Measurements from ENCODE around the gene NUDT5.
A peak's percentile ranks its signal among the peaks of the same experiment; 100 is the strongest.
"Not testable (repeated sequence)": the region's sequence is repeated elsewhere in the genome, so short reads cannot be mapped to it uniquely, and the experiment has no call there.

Gene NUDT5

DNA sequence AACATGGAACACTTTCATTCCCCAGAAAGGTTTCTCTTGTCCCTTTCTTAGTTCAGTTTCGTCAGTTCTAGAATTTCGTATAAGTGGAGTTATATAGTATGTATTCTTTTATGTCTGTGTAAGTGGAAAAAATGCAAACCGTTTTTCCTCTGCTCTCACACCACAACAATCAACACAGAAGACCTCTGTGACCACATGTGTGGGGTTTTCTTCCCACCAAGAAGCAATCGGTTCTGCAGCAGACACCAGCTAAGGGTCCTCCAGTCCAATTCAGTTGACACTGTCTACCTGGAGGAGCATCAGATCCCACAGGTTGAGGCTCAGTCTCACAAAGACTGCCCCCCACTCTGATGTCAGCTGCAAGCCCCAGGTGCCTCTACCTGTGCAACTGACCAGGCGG lies 6.5 kb upstream of the NUDT5 start:
- no peak for DNase-seq (ENCODE audit: low read depth)

DNA sequence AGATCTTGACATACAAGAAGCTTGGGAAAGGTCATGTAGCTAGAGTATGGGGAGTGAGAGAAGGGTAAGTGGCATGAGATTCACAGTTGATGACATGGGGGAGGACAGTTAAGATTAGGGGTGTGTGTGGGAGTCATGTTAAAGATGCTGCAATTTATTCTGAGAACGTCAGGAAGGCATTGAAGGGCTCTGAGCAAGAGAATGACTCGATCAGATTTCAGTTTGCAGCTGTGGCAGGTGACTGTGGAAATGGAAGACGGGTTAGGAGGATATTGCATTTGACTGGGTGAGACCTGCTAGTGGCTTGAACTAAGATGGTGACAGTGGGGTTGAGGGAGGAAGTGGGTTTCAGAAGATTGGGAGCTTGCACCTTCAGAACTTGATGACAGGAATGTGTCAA lies 5.9 kb upstream of the NUDT5 start:
- DNase-seq (ENCODE audit: low read depth): no peak

DNA sequence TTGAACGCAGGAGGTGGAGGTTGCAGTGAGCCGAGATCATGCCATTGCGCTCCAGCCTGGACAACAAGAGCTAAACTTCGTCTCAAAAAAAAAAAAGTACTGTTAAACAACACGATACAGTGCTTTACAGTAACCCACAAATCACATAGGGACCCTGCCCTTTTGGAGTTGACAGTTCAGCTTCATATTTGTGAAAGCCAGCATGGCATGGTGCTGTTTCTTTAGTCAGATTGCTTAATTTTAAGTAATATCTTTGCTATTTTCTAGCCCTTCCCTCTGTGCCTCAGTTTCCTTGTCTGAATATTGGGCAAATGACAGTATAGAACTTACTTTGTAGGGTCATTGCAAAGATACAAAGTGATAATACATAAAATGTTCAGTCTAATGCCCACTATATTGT lies 5.2 kb upstream of the NUDT5 start:
- DNase-seq (ENCODE audit: low read depth): no peak

GRCh38 chr10:12198156-12198555 lies 2.5 kb upstream of the NUDT5 start:
- no peak for DNase-seq (ENCODE audit: low read depth)

DNA sequence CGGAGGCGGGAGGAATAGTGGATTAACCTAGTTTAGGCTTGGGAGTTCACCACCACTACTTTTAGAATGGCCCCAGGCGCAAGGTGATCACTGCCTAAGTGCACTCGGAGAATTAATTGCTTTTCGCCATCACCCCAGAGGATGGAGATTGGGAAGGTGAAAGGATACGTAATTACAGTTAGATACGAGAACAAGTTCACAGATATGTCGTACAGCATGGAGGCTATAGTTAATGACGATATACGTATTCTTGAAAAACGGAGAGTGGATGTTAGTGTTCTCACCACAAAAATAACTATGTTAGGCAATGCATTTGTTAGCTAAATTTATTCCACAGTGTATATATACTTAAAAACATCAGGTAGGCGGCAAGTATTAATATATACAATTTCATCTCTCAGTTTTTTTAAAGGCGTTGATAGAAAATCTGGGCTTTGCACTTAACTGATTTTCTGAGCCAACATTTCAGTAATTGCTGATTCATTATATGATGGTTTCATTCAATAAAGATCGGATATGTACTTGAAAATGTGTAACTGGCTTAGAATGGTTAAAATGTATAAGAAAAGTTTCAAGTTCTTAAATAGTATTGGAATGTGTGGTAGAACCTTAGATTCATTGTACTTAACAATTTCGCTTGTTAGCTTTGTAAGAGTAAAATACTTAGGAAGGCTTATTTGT lies 980 bp upstream of the NUDT5 start:
- no peak for DNase-seq (ENCODE audit: low read depth)

DNA sequence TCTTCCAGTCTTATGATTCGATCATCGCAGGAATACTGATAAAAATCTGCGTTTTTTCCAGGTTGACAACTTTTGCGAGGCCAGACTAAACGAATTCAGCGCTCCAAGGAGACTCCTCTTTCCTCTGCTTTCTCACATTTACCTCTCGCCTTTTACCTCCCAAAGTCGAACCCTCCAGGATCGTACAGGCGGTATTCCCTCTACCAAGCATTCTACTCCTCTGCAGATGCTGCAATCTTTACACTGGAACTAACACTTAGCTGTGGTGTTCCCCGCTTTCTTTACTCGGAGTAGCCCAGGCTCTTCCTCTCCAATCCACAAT lies 449 bp downstream of the NUDT5 start:
- DNase-seq (ENCODE audit: low read depth): no peak

DNA sequence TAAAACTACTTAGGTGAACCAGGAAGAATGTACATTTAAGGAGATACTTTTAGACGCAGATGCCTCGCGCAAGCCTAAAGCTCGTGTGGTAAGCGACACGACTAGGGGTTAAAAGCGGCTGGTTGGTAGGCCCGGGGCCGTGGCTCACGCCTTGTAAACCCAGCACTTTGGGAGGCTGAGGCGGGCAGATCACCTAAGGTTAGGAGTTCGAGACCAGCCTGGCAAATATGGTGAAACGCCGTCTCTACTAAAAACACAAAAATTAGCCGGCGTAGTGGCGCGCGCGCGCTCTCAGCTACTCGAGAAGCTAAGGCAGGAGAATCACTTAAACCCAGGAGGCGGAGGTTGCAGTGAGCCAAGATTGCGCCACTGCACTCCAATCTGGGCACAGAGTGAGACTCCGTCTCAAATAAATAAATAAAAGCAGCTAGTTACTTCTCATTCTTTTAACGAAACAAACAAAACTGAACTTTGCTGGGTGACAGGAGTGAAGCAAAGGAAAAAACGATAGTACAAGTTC lies 879 bp downstream of the NUDT5 start:
- DNase-seq (ENCODE audit: low read depth): no peak

DNA sequence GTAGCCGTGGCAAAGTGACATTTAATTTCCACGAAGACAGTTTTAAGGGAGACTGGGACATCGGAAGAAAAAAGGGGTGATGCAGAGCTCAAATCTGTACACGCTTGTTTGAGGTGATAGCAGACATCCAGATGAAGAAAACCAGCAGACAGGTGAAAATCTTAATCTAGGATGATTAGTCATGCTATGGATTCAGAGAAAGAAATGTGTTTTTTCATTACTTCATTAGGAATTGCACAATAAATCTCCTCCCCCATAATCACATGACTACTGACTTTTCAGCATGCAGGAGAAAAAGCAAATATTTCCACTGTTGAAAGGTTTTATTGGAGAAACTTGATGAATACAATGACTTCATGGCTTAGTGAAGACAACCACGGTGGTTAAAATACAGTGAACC lies 2.5 kb downstream of the NUDT5 start:
- DNase-seq (ENCODE audit: low read depth): no peak

DNA sequence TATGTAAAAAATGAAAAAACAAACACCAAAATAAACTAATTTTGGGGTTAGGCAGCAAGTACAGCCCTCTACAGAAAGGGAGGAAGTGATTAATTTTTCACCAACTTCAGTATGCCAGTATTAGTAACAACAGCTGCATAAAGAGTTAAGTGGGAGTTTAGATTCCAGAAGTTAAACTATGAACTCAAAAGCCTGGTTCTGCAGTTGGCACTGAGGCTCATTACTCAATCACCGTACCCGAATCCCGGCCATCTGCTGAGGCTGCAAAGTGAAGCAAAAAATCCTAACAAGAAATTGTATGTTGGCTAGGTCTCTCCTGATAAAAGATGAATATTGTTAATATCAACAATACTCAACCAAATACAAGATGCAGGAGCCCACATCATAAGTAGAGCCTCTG lies 4.0 kb downstream of the NUDT5 start:
- DNase-seq (ENCODE audit: low read depth): no peak

DNA sequence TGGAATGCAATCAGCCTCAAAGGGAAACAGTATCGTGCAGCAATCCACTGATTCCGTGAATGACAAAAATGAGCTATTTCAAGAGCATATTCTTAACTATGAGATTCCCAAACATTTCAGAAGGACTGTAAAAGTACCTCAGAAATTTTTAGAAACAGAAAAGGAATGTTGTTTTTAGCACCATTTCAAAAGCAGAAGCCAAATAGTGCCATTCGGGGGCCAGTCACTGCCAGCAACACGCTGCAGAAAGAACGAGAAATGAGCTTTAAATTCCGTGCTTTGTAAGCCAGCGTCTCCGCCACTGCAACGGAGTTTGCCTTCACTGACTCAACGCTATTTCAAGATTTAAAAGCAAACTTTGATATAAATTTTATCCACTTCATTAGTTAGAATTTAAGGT lies 6.3 kb downstream of the NUDT5 start:
- no peak for DNase-seq (ENCODE audit: low read depth)

DNA sequence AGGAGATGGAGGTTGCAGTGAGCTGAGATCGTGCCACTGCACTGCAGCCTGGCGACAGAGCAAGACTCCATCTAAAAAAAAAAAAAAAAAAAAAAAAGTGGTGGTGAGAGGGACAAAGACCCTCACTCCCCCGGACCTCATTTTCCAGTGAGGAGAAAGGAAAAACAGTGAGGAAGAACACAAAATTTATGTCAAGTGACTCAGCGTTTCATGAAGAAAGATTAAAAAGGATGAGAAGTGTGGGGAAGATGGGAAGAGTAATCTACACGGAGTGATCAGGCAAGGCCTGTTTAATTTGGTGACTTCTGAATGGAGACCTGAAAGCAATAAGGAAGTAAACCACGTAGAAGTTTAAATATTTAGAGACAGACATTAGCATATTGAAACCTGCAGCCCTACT lies 7.0 kb downstream of the NUDT5 start:
- DNase-seq (ENCODE audit: low read depth): no peak

GRCh38 chr10:12187321-12187905 lies 8.3 kb downstream of the NUDT5 start:
- no peak for DNase-seq (ENCODE audit: low read depth)

DNA sequence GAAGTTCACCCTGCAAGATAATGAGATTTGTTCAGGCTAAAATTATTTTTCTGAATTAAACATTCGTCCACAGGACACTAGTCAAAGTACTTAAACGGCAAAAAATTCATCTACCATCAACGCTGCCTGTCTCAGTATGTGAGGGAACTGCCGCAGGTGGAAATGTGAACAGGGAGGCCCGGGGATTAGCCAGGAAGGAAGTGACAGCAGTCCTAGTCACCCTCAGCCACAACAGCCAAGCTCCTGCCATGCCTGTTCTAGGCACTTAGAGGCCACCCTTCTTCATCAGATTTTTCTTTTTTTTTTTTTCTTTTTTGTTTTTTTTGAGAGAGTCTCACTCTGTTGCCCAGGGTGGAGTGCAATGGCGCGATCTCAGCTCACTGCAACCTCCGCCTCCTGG lies 9.4 kb downstream of the NUDT5 start:
- no peak for DNase-seq (ENCODE audit: low read depth)

DNA sequence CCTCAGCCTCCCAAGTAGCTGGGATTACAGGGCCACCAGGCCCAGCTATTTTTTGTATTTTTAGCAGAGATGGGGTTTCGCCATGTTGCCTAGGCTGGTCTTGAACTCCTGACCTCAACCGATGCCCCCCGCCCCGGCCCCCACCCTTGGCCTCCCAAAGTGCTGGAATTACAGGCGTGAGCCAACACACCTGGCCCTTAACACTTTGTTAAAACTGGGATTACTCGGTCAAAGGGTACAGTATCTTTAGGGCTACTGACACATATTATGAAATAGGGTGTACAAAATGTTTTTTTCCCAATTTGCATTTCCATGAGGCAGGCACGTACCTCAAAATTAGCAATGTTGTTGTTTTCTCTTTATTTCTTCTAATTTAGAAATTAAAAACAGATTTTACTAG lies 11.5 kb downstream of the NUDT5 start:
- DNase-seq (ENCODE audit: low read depth): no peak

- DNase-seq (ENCODE audit: low read depth): peak; percentile 47
Measured at GRCh38 chr10:12181065-12181775, 14.5 kb downstream of the NUDT5 start.

GRCh38 chr10:12180221-12180974 lies 15.3 kb downstream of the NUDT5 start:
- DNase-seq (ENCODE audit: low read depth): no peak

DNA sequence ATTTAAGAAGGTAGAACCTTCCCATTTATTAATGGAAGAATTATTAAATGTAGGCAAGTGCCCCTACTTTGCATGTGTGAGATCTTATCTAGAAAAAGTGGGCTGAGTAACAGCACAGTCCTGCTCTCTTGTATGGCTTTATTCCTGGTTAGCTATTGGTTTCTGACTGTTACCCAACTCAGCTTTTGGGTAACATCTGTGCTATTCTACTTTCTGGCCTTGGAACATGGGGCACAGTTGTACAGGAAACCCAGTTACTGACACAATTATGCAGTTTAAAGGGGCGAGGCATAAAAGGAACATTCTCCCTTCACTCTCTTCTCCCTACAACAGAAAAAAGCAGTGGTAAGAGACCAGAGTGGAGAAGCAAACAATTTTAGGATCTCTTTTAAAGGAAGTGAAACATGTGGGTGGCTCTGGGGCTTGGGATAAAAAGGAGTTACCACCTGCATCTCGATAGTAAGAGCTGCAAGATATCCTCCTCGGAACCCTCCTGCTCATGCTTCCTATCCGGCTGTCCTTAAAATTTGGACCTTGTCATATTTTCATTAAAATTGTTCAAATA lies 16.0 kb downstream of the NUDT5 start:
- DNase-seq (ENCODE audit: low read depth): no peak

DNA sequence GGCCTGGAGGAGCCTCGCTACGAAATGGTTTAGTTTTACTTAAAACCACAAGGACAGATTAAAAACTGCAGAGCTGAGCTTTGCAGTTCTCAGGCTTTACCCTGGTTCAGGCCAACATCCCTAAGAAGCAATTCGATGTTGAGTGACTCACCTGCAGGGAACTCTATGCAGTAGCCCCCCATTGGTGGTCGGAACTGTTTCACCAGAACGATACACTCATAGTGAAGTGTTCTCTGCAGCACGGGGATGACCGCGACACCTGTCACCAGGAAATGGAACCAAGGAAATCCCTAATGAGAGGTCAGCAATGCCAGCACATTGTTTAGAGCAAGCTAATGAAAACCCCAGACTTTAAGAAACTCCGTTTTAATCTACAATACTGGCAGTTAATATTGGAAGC lies 18.0 kb downstream of the NUDT5 start:
- DNase-seq (ENCODE audit: low read depth): no peak

GRCh38 chr10:12171512-12171911 lies 24.2 kb downstream of the NUDT5 start:
- not testable (repeated sequence) for DNase-seq (ENCODE audit: low read depth)

DNA sequence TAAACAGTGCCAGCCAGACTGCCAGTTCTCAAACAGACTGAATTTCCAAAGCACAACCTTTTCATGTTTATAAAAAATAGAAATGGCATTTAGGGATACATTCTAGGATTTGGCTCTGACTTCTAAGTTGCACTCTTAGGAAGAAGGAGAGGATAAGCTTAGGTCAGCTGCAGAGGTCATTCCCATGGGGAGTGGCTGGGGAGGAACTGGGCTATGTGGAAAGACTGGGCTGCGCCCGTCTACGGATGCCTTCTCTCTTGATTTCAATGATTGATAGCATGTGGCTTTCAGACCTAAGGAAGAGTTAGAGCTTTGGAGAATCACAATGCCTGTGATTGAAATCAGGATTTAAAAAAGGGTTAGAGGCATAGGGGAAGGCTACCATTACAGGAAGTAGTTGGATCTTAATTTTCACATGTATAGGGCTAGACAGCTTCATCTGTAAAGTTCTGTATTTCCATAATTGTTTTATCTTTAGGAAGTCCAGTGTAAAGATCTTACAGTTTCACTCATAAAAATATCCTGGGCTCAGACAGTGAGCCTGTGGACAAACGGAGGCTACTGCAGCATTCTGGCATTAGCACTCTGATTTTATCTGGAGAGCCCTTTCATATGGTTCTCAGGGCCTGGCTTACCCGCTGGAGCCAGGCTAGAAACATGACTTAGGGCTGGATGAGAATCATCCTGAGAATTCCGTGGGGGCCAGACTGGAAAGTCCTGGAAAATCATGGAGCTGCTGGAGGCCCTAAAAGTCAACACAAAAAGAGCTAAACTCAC lies 29.5 kb downstream of the NUDT5 start:
- no peak for DNase-seq (ENCODE audit: low read depth)

DNA sequence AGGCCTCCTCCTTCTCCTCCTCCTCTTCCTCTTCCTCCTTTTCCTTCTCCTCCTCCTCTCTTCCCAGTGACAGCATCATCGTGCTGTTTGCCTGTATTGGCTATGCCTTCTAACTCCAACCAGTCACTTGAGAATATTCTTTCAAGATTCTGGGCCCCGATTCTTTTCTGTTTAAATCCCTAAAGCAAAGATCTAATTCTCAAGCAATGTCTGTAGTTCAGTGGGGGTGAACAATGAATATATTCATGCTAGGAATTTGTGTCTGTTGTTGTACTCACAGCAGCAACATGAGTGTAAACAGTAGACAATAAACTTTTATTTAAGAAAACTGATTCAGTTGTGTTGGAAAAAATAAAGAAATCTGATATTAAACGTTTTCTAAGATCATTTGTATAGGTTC lies 30.7 kb downstream of the NUDT5 start:
- DNase-seq (ENCODE audit: low read depth): no peak

- no peak for DNase-seq (ENCODE audit: low read depth)
Measured at GRCh38 chr10:12164085-12164484, 31.6 kb downstream of the NUDT5 start.

Data from stimulated activated CD8-positive, alpha-beta memory T cell treated with anti-CD3 and anti-CD28 coated beads, Interleukin-12 subunit alpha, Interleukin-12 subunit beta, amount 100 ng/mL, for 4 hours (primary cell).